Erythroblast (primary cell): ENCODE results near the gene AFAP1L2.

Experiments
- DNase-seq, 2 experiments: peaks; one replicate each; lab custom pipeline; 2025; lab: John Stamatoyannopoulos, UW
- GATA1 ChIP-seq: IDR thresholded peaks from 2 replicates; pipeline ENCODE4 v1.6.1; 2011; ENCODE audit warnings: low read depth, mild to moderate bottlenecking, control low read depth, low read length, moderate library complexity
- POLR2A ChIP-seq: IDR thresholded peaks from 2 replicates; pipeline ENCODE4 v1.6.1; 2011; ENCODE audit warnings: mild to moderate bottlenecking, low read length

AFAP1L2 gene

GRCh38 chr10:114389426-114389825, 14.9 kb downstream of the AFAP1L2 start:
- DNase-seq = no peak

GRCh38 chr10:114388275-114388674, 16.0 kb downstream of the AFAP1L2 start:
- DNase-seq = no peak
- TF ChIP-seq POLR2A (no peak), GATA1 (no peak)

More at GRCh38 chr10:114389426-114389825, 14.9 kb downstream of the AFAP1L2 start:
- no peak for TF ChIP-seq GATA1
- TF ChIP-seq POLR2A = no peak

DNA sequence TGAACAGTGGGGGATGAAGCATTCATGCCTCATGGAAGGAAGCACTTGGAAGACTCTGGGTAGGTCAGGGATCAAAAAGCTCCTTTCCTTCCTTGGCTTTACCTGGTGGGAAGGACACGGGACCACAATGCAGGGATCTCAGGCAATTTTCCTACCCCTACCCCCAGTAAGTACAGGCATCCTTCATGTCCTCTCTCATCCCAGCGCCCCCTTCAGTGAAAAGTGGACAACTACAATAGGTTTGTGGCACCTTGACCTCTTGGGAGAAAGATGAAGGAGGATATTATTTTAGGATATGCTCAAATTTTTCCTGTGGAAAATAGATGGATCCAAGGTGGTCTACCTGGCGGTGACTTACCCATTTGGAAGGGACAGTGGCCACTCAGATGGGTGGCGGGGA, 16.5 kb downstream of the AFAP1L2 start:
- TF ChIP-seq POLR2A (no peak), GATA1 (no peak)
- DNase-seq = no peak

- no peak for DNase-seq
- no peak for TF ChIP-seq POLR2A
- no peak for TF ChIP-seq GATA1
Observed at GRCh38 chr10:114386452-114386851, 17.9 kb downstream of the AFAP1L2 start.

DNA sequence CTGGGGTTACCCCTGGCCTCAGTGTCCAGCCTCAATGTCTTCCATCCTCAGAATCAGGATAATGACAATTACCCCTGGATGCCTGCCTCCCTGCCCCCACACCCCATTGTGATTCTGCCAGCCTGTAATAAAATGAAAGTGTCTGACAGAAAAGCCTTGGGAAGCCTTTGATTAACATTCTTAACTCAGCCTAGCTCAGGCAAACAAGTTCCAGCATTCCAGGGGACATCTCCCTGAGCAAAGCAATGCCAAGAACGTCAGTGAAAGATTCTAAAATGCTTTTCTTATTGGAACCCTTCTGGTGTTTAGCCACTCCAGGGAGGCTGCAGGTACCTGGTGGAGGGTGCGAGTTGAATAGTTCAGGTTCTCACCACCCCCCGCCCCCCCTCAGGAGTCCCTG, 18.7 kb downstream of the AFAP1L2 start:
- no peak for DNase-seq
- TF ChIP-seq POLR2A = no peak
- no peak for TF ChIP-seq GATA1

DNA sequence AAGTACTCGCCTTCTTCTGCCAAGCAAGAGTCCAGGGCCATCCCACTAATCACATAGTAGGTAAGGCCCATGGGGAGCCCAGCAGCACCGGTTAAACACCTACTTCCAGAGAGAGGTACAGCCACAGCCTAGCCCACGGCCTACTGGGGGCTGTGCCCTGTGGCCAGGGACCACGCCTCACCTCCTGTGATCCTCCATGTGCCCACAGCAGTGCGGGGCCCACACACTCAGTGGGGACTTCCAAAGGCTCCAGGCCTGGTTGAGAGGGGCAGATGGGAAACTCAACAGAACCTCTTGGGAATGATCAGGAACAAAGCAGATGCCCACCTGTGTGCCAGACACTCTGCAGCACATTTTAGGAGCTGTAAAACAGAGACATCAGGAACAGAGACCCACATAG, 19.7 kb downstream of the AFAP1L2 start:
- TF ChIP-seq GATA1 (no peak), POLR2A (no peak)
- no peak for DNase-seq

GRCh38 chr10:114384181-114384580, 20.1 kb downstream of the AFAP1L2 start:
- TF ChIP-seq POLR2A (no peak), GATA1 (no peak)
- no peak for DNase-seq

- TF ChIP-seq GATA1 = no peak
- no peak for TF ChIP-seq POLR2A
- DNase-seq = no peak
Observed at GRCh38 chr10:114380797-114381196, 23.5 kb downstream of the AFAP1L2 start.

DNA sequence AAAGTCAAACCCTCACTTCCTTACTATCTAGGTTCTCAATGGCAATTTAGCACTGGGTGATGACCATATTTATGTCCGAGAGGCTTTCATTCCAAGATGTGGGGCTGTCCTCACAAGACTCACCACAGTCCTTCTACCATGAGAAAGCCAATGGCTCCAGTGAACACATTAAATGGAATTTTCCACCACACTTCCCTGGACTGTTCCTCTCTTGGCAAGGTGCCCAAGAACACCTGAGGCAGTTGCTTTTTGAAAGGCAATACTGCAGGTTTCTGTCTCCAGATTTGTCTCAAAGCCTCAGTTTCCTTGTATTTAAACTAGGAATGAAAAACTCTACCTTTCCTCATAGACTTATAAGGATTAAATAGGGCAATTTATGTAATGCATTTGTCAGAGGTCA, 24.2 kb downstream of the AFAP1L2 start:
- DNase-seq = no peak
- TF ChIP-seq POLR2A (no peak), GATA1 (no peak)

- no peak for TF ChIP-seq POLR2A
- TF ChIP-seq GATA1 = no peak
- no peak for DNase-seq
Observed at GRCh38 chr10:114379631-114380041, 24.7 kb downstream of the AFAP1L2 start.

DNA sequence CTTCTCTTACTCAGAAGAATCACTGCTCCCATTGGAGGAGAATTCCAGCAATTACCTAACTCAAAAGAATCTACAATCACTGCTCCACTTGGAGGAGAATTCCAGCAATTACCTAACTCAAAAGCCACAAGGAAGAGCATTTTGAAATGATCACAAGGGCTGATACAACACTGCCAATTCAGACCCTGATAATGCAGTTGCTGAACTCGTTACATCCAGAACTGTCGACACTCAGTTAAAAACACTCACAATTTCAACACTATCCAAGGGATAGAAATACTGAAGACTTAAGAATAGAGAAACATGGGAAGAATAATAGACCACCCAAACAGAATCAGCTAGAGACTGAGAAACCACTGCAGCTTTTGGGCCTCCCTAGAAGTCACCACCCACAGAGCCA, 27.8 kb downstream of the AFAP1L2 start:
- no peak for DNase-seq
- no peak for TF ChIP-seq POLR2A
- TF ChIP-seq GATA1 = no peak

DNA sequence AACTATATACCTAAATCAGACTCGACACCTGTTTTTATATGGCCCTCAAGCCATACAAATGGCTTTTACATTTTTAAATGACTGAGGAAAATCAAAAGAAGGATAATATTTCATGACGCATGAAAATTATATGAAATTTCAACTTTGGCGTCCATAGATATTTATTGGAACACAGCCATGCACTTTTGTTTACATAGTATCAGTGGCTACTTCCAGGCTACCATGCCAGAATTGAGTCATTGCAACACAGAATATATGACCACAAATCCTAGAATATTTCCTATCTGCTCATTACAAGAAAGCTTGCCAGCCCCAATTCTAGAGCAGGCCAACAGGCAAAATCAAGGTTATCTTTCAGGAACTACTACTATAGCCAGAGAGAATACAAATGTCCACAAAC, 29.3 kb downstream of the AFAP1L2 start:
- TF ChIP-seq POLR2A (no peak), GATA1 (no peak)
- DNase-seq = no peak

GRCh38 chr10:114374053-114374791, 30.1 kb downstream of the AFAP1L2 start:
- no peak for TF ChIP-seq GATA1
- no peak for TF ChIP-seq POLR2A
- no peak for DNase-seq

GRCh38 chr10:114373631-114374030, 30.7 kb downstream of the AFAP1L2 start:
- TF ChIP-seq GATA1 (no peak), POLR2A (no peak)
- DNase-seq = no peak

DNA sequence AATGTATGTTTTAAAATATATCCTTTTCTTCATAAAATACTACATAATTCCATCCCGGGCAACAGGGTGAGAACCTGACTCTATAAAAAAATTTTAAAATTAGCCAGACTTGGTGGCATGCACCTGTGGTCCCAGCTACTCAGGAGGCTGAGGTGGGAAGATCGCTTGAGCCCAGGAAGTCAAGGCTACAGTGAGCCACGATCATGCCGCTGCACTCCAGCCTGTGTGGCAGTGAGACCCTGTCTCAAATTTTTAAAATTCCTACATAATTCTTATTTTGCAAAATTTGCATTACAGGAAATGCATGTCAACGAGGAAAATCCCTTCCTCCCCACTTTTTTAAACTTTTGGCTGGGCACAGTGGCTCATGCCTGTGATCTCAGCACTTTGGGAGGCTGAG, 31.3 kb downstream of the AFAP1L2 start:
- no peak for TF ChIP-seq POLR2A
- no peak for TF ChIP-seq GATA1
- DNase-seq = no peak
